HG02623 (cell line): ENCODE data around the gene SLC41A2.
"Not testable (repeated sequence)": the region's sequence is repeated elsewhere in the genome, so short reads cannot be mapped to it uniquely, and the experiment has no call there.

Experiments
- ATAC-seq: cut with Tn5 transposase; IDR thresholded peaks from one replicate; pipeline ENCODE4 v1.9.1; 2021; ENCODE audit warnings: moderate library complexity; ENCODE audit not compliant: unreplicated experiment

SLC41A2 gene

GRCh38 chr12:104958001-104958804 lies at the start of gene SLC41A2:
TSS of gene SLC41A2 (minus strand) at chr12:104958290. CDS start at chr12:104928527, 29,763 bp downstream.
- peak; percentile 72 for ATAC-seq

GRCh38 chr12:105001476-105001875 lies 43.4 kb upstream of the SLC41A2 start:
- ATAC-seq: no peak

GRCh38 chr12:104999347-104999685 lies 41.2 kb upstream of the SLC41A2 start:
- no peak for ATAC-seq

- ATAC-seq: no peak
Measured at GRCh38 chr12:104998423-104999346, 40.6 kb upstream of the SLC41A2 start.

- ATAC-seq: no peak
Measured at GRCh38 chr12:104997541-104997940, 39.5 kb upstream of the SLC41A2 start.

GRCh38 chr12:104994336-104994735 lies 36.2 kb upstream of the SLC41A2 start:
- ATAC-seq: no peak

GRCh38 chr12:104991565-104992128 lies 33.6 kb upstream of the SLC41A2 start:
- ATAC-seq: no peak

- no peak for ATAC-seq
Measured at GRCh38 chr12:104990950-104991349, 32.9 kb upstream of the SLC41A2 start.

GRCh38 chr12:104986022-104986941 lies 28.2 kb upstream of the SLC41A2 start, which contains the start of gene NOPCHAP1:
TSS of gene NOPCHAP1 (plus strand) at chr12:104986316. CDS start at chr12:104986353, 37 bp downstream.
- peak; percentile 98 for ATAC-seq

- no peak for ATAC-seq
Measured at GRCh38 chr12:104985206-104985605, 27.1 kb upstream of the SLC41A2 start.

GRCh38 chr12:104977688-104978087 lies 19.6 kb upstream of the SLC41A2 start:
- not testable (repeated sequence) for ATAC-seq

- no peak for ATAC-seq
Measured at GRCh38 chr12:104976703-104977102, 18.6 kb upstream of the SLC41A2 start.

- no peak for ATAC-seq
Measured at GRCh38 chr12:104975587-104976343, 17.7 kb upstream of the SLC41A2 start.

- ATAC-seq: peak; percentile 97
Measured at GRCh38 chr12:104974626-104975290, 16.7 kb upstream of the SLC41A2 start.

- ATAC-seq: no peak
Measured at GRCh38 chr12:104973250-104973649, 15.2 kb upstream of the SLC41A2 start.

- no peak for ATAC-seq
Measured at GRCh38 chr12:104971306-104971705, 13.2 kb upstream of the SLC41A2 start.

- ATAC-seq: no peak
Measured at GRCh38 chr12:104969343-104969742, 11.3 kb upstream of the SLC41A2 start.

GRCh38 chr12:104966677-104967076 lies 8.6 kb upstream of the SLC41A2 start:
- ATAC-seq: peak; percentile 78

GRCh38 chr12:104964856-104965205 lies 6.7 kb upstream of the SLC41A2 start:
- no peak for ATAC-seq
